Astrocyte of the cerebellum (primary cell): ENCODE results near the gene PLBD2.

Source experiments
- DNase-seq: peaks from one replicate; pipeline ENCODE4 v3.0.0-alpha.2; 2011; ENCODE audit warnings: low read depth
- H3K4me3 ChIP-seq: 2 replicates; pipeline ENCODE4 v1.5.1; 2011; ENCODE audit warnings: mild to moderate bottlenecking, low read depth, low read length, moderate library complexity
- CTCF ChIP-seq: IDR thresholded peaks from 2 replicates; pipeline ENCODE4 v1.5.1; 2012; ENCODE audit warnings: low read length, low read depth, moderate library complexity, mild to moderate bottlenecking; ENCODE audit errors: missing control alignments
- in situ Hi-C: cut with HindIII; loops from 2 replicates; pipeline ENCODE4 v1.10.0; 2017; ENCODE audit warnings: low sequenced_read_pairs

The PLBD2 gene

DNA sequence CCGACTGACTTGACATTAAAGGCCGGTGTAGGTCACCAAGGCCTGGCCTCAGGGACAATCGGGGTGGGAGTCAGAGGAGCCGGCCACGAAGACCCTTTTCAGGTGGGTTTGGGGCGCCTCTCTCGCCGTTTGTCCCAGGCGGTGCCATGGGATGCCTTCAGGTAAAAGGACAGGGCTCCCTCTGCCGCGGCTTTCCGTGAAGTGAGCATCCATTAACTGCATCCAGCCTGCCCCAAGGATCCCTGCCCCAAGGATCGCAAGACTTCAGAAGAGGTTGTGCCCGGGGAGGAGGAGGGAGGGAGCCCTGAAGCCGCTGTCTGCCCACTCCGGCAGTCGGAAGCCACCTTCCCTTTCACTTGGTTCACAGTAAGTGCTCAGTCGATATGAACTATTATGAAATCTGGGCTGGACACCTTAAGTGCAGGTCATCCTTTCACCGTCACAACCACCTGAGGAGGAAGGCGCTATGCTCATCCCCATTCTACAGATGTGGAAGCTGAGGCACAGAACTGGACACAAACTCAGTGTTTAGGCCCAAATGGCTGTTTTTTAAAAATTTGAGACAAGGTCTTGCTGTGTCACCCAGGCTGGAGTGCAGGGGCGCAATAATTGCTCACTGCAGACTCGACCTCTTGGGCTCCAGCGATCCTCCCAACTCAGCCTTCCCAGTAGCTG is 44.3 kb downstream of the PLBD2 start:
- in situ Hi-C loops = no loop called here
- TF ChIP-seq CTCF = no peak
- DNase-seq = no peak
- no peak overlapping the region for H3K4me3 ChIP-seq

DNA sequence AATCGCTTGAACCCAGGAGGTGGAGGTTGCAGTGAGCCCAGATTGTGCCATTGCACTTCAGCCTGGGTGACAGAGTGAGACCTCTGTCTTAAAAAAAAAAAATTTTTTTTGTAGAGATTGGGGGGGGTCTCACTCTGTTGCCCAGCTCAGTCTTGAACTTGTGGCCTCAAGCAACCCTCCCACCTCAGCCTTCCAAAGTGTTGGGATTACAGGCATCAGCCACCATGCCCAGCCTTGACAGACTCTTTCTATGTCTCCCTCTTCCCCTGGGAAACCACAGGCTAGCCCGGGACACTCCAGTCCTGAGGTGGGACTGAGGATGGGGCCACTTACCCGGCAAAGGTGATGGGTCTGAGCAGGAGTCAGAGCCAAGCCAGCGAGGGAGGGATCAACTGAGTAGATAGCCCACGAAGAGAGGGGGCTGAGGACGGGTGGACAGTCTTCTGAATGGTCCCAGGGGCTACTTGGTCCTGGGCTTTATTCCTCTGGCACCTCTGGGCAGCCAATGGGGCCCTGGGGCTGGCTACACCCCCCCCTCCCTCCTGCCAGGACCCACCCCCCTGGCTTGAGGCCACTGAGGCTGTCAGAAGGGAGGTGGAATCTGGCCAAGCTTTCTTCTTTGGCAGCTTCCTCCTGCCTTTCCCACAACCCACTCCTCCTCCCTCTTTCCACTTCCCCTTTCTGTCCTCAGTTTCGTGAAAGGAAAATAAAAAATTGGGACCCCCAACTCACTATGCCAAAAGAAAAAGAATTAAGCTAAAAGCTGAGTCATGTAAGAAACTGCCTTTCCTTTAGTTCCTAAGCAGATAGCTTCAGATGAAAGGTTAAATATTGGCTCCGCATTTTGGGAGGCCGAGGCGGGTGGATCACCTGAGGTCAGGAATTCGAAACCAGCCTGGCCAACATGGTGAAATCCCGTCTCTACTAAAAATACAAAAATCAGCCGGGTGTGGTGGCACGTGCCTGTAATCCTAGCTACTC is 45.3 kb downstream of the PLBD2 start, which contains the start of gene SDS:
Gene SDS, minus strand, starts transcription at position 453 of the 981 bp plus-strand sequence. CDS start 4,179 bp downstream, outside the sequence.
- in situ Hi-C loops = no loop called here
- DNase-seq = peak; percentile 35
- no peak for TF ChIP-seq CTCF
- no peak within 1 kb of the TSS for H3K4me3 ChIP-seq

DNA sequence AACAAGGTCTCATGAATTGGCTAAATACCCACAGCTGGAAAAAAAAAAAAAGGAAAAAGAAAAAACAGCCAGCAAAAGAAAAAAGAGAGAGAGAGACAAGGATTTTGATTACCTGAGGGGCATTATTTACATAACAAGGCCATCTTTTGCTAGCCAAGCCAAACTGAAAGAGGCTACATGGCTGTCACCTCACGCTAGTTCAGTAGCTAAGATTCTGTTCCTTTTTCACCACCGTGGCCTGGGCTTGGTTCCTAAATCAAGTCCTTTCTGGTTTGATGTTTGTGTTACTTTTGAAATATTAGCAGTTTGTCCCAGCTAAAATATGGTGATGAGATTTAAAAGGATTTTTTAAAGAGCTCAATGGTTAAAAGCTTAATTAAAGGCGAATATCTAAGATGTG is 47.3 kb downstream of the PLBD2 start:
- in situ Hi-C loops = no loop called here
- no peak for TF ChIP-seq CTCF
- DNase-seq = no peak
- H3K4me3 ChIP-seq = no peak overlapping the region

- peak; percentile 6 for DNase-seq
- in situ Hi-C loops = no loop called here
- no peak for TF ChIP-seq CTCF
- H3K4me3 ChIP-seq = no peak overlapping the region
These were observed 49.7 kb downstream of the PLBD2 start for GRCh38 chr12:113407931-113408600.

- no peak for TF ChIP-seq CTCF
- no peak for DNase-seq
- in situ Hi-C loops = no loop called here
- H3K4me3 ChIP-seq = no peak overlapping the region
These were observed 50.4 kb downstream of the PLBD2 start for GRCh38 chr12:113408756-113409298.
